ENCODE data around the gene USP32. TPM values are rescaled to one million over a fixed set of nuclear protein-coding genes. Genes with fewer than 3 reads are reported as not detected.

Gene USP32
- polyA plus RNA-seq, 1 donor (not counting 4 experiments of a cell fraction or from before 2014, with no cell fraction given), result 37.6 TPM

DNA sequence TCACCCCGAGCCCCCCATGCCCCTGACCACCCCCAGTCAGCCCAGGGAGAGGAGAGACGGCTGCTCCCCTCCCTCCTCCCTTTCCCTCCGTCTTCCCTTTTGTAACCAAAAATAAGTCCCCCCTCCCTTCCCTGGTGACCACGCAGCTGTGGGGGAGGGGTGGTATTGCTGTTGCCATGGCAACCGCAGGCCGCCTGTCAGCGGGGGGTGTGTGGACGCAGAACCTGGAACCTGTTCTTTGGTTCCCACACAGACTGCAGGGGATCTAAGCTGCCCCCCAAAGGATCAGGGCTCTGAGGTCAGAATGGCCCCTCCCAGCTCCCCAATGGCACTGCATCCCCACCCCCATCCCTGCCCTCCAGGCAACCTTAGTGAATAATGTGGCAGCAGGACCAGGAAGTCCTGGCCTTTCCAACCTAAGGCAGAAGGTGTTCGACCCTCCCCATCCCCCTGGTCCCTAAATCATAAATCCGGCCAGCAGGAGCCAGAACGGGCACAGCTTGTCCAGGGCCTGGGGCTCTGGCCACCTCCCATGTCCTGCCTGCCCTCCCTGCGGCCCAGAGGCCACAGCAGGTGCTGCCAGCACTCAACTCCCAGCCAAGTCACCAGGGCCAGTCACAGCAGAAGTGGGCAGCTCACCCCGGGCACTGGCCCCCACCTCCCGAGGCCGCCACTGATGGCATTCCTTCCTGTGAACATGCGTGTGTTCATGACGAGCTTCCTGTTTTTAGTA, 230.2 kb downstream of the USP32 start:
- DNase-seq (ENCODE audit: low read depth, low spot score), result no peak
- no peak overlapping the region for H3K4me3 ChIP-seq (ENCODE audit: control insufficient read depth in 2 of 3, extremely low read depth in 1 of 3, insufficient read depth in 2 of 3, low read depth in 1 of 3, low read length in 3 of 3)
- H3K9ac ChIP-seq (ENCODE audit: control insufficient read depth, extremely low read depth, insufficient read depth, low read length), result no peak overlapping the region
- no peak for FAIRE-seq
- no peaks in the 10 kb centered on the region for H3K36me3 ChIP-seq (ENCODE audit: control insufficient read depth in 2 of 2, extremely low read depth in 1 of 2, insufficient read depth in 2 of 2, low read length in 2 of 2)
- no peak for TF ChIP-seq CTCF (optimal IDR thresholded peaks at IDR 0.05 in 1 of 3, IDR thresholded peaks at IDR 0.05 in 1 of 3, conservative IDR thresholded peaks at IDR 0.05 in 1 of 3; ENCODE audit: extremely low read depth in 1 of 3, insufficient read depth in 2 of 3, low read length in 3 of 3)
- TF ChIP-seq EZH2 (IDR thresholded peaks at IDR 0.05; ENCODE audit: low read length), result no peak
- peaks cover 17% of the 10 kb centered on the region for H3K27me3 ChIP-seq (ENCODE audit: control insufficient read depth, extremely low read depth, insufficient read depth, low read length)
- no peak overlapping the region for H3K27ac ChIP-seq (ENCODE audit: control insufficient read depth, insufficient read depth, low read length)
- no peaks in the 10 kb centered on the region for H4K20me1 ChIP-seq (ENCODE audit: control insufficient read depth, extremely low read depth, insufficient read depth, low read length)
- H3K9me1 ChIP-seq (ENCODE audit: control insufficient read depth, extremely low read depth, insufficient read depth, low read length), result no peaks in the 10 kb centered on the region
- H2AFZ ChIP-seq (ENCODE audit: control insufficient read depth, low read length), result no peak overlapping the region
- dilution Hi-C loops (cut with MboI; ENCODE audit: extremely low pct_ligation_motif_present, low sequenced_read_pairs), result no loop called here
- H3K79me2 ChIP-seq (ENCODE audit: control insufficient read depth, insufficient read depth, low read length), result no peaks in the 10 kb centered on the region
- H3K9me3 ChIP-seq (ENCODE audit: control insufficient read depth, low read depth, low read length), result no peaks in the 10 kb centered on the region
- H3K4me2 ChIP-seq (ENCODE audit: control insufficient read depth, extremely low read depth, insufficient read depth, low read depth, low read length), result no peak overlapping the region
- H3K4me1 ChIP-seq (ENCODE audit: control insufficient read depth, extremely low read depth, insufficient read depth, low read length), result no peaks in the 10 kb centered on the region

DNA sequence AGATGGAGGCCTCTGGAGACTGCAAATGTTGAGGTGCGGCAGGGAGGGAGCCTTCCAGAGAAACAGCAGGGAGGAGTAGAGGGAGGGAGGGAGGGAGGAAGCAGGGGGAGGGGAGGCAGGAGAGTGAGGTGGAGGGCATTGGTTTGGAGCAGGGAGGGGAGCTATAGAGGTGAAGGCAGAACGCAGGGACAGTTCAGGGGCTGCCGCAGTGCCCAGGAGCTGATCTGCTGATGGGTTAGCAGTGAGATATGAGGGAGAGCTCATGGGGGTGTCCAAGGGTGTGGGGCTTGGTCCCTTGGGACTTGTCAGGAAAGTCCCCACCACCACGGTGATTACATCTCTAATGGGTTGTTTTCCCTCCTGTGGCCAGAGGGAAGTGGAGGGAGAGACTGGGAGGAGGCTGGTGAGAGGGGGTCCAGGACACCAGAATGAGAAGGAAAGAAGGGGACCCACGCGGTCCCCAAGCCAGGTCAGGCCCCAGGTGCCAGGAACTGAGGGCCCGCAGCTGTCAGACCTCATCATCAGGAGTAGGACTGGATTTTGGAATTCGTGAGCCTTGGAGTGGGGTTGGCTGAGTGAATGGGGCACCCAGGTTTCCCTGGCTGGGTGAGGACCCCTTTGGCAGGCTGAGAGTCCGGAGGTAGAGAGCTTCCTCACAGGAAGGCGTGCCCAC, 231.0 kb downstream of the USP32 start:
- no peak overlapping the region for H3K4me3 ChIP-seq (ENCODE audit: control insufficient read depth in 2 of 3, extremely low read depth in 1 of 3, insufficient read depth in 2 of 3, low read depth in 1 of 3, low read length in 3 of 3)
- H2AFZ ChIP-seq (ENCODE audit: control insufficient read depth, low read length), result no peak overlapping the region
- DNase-seq (ENCODE audit: low read depth, low spot score), result no peak
- no peak overlapping the region for H3K4me2 ChIP-seq (ENCODE audit: control insufficient read depth, extremely low read depth, insufficient read depth, low read depth, low read length)
- no peaks in the 10 kb centered on the region for H3K79me2 ChIP-seq (ENCODE audit: control insufficient read depth, insufficient read depth, low read length)
- no peak for FAIRE-seq
- H3K9me3 ChIP-seq (ENCODE audit: control insufficient read depth, low read depth, low read length), result no peaks in the 10 kb centered on the region
- H3K9me1 ChIP-seq (ENCODE audit: control insufficient read depth, extremely low read depth, insufficient read depth, low read length), result no peaks in the 10 kb centered on the region
- H3K36me3 ChIP-seq (ENCODE audit: control insufficient read depth in 2 of 2, extremely low read depth in 1 of 2, insufficient read depth in 2 of 2, low read length in 2 of 2), result no peaks in the 10 kb centered on the region
- peaks cover 22% of the 10 kb centered on the region for H3K27me3 ChIP-seq (ENCODE audit: control insufficient read depth, extremely low read depth, insufficient read depth, low read length)
- H3K4me1 ChIP-seq (ENCODE audit: control insufficient read depth, extremely low read depth, insufficient read depth, low read length), result no peaks in the 10 kb centered on the region
- H3K27ac ChIP-seq (ENCODE audit: control insufficient read depth, insufficient read depth, low read length), result no peak overlapping the region
- TF ChIP-seq CTCF (optimal IDR thresholded peaks at IDR 0.05 in 1 of 3, IDR thresholded peaks at IDR 0.05 in 1 of 3, conservative IDR thresholded peaks at IDR 0.05 in 1 of 3; ENCODE audit: extremely low read depth in 1 of 3, insufficient read depth in 2 of 3, low read length in 3 of 3), result no peak
- TF ChIP-seq EZH2 (IDR thresholded peaks at IDR 0.05; ENCODE audit: low read length), result no peak
- H3K9ac ChIP-seq (ENCODE audit: control insufficient read depth, extremely low read depth, insufficient read depth, low read length), result no peak overlapping the region
- no peaks in the 10 kb centered on the region for H4K20me1 ChIP-seq (ENCODE audit: control insufficient read depth, extremely low read depth, insufficient read depth, low read length)
- dilution Hi-C loops (cut with MboI; ENCODE audit: extremely low pct_ligation_motif_present, low sequenced_read_pairs), result no loop called here
